NOMO-1 treated with DMSO at 0.1 percent for 48 hours (cell line): Measurements from ENCODE around the gene NOS2.

Experiments
- DNase-seq: peaks from one replicate; lab custom pipeline; 2025; ENCODE audit not compliant: unreplicated experiment; lab: John Stamatoyannopoulos, UW

NOS2 gene

GRCh38 chr17:27819145-27819544 lies 18.8 kb upstream of the NOS2 start:
- DNase-seq, result no peak

- no peak for DNase-seq
These were observed 18.2 kb upstream of the NOS2 start for GRCh38 chr17:27818401-27819105.

GRCh38 chr17:27817731-27818130 lies 17.4 kb upstream of the NOS2 start:
- no peak for DNase-seq

GRCh38 chr17:27816946-27817345 lies 16.6 kb upstream of the NOS2 start:
- no peak for DNase-seq

- DNase-seq, result no peak
These were observed 11.6 kb upstream of the NOS2 start for GRCh38 chr17:27811961-27812360.

- no peak for DNase-seq
These were observed 10.7 kb upstream of the NOS2 start for GRCh38 chr17:27810902-27811557.

GRCh38 chr17:27810211-27810901 lies 10.0 kb upstream of the NOS2 start:
- no peak for DNase-seq

- DNase-seq, result no peak
These were observed 9.2 kb upstream of the NOS2 start for GRCh38 chr17:27809555-27809954.

GRCh38 chr17:27808628-27809027 lies 8.3 kb upstream of the NOS2 start:
- no peak for DNase-seq

GRCh38 chr17:27807567-27808470 lies 7.5 kb upstream of the NOS2 start:
- no peak for DNase-seq

- peak; percentile 81 for DNase-seq
These were observed 5.3 kb upstream of the NOS2 start for GRCh38 chr17:27805520-27806146.

- DNase-seq, result no peak
These were observed 3.8 kb upstream of the NOS2 start for GRCh38 chr17:27804113-27804512.

GRCh38 chr17:27802962-27803680 lies 2.8 kb upstream of the NOS2 start:
- DNase-seq, result no peak

- no peak for DNase-seq
These were observed 1.7 kb upstream of the NOS2 start for GRCh38 chr17:27802033-27802432.

- DNase-seq, result no peak
These were observed 2.0 kb downstream of the NOS2 start for GRCh38 chr17:27798376-27798775.

- no peak for DNase-seq
These were observed 2.8 kb downstream of the NOS2 start for GRCh38 chr17:27797390-27798091.

GRCh38 chr17:27793906-27794569 lies 6.3 kb downstream of the NOS2 start:
- DNase-seq, result no peak

- no peak for DNase-seq
These were observed 7.0 kb downstream of the NOS2 start for GRCh38 chr17:27793168-27793905.
